Adrenal gland (tissue), 19 donors: Measurements from ENCODE around the gene C15orf39. TPM values are rescaled to one million over a fixed set of nuclear protein-coding genes. Genes with fewer than 3 reads are reported as not detected.
A peak's percentile ranks its signal among the peaks of the same experiment; 100 is the strongest.

Experiments
- DNase-seq, 7 donors: peaks; one replicate each; pipeline ENCODE4 v3.0.0-alpha.2; 2019 to 2020
- H3K27ac ChIP-seq, 5 donors: fragments of 200-600 bp; sonication (generic) in 4 of 5; 1 replicate in 3 of 5; 2 replicates in 2 of 5; pipeline versions ENCODE4 v1.5.1 to v1.8.0; 2016 to 2020; ENCODE audit warnings: mild to moderate bottlenecking in 1 of 5
- H3K27me3 ChIP-seq: fragments of 200-600 bp; 2 replicates; pipeline ENCODE4 v1.8.0; 2021
- H3K36me3 ChIP-seq, 2 donors: fragments of 200-600 bp; replicated peaks in 1 of 2; 1 replicate in 1 of 2; 2 replicates in 1 of 2; pipeline versions ENCODE4 v1.5.1 to v1.8.0; 2018 to 2022
- H3K4me1 ChIP-seq, 2 donors: fragments of 200-600 bp; replicated peaks in 1 of 2; 1 replicate in 1 of 2; 2 replicates in 1 of 2; pipeline versions ENCODE4 v1.5.1 to v1.8.0; 2018 to 2021
- H3K4me3 ChIP-seq, 4 donors: fragments of 200-600 bp; sonication (generic) in 3 of 4; one replicate each; pipeline ENCODE4 v1.5.1; 2016 to 2018
- H3K9me3 ChIP-seq, 3 donors: fragments of 200-600 bp; sonication (generic) in 1 of 3; replicated peaks in 1 of 3; 1 replicate in 2 of 3; 2 replicates in 1 of 3; pipeline versions ENCODE4 v1.5.1 to v1.8.0; 2016 to 2021
- POLR2A ChIP-seq, 2 donors: fragments of 450-650 bp; IDR thresholded peaks; one replicate each; pipeline ENCODE4 v1.6.1; 2017; ENCODE audit warnings: antibody characterized with exemption in 2 of 2, mild to moderate bottlenecking in 2 of 2, moderate library complexity in 1 of 2
- WGBS, 4 donors: extraction: QIAGEN DNeasy Blood & Tissue Kit in 2 of 4; methylation state at CpG; one replicate each; pipeline versions ENCODE4 v1.1.5 to v1.1.7; 2013 to 2017; 5-methylcytosine and 5-hydroxymethylcytosine counted together
- intact Hi-C, 2 donors: fragments of 100-400 bp; cut with DNase I; formaldehyde crosslinking; loops; one replicate each; pipeline versions ENCODE4 v1.14.1 to v1.15.0; 2022 to 2023
- long read RNA-seq, 10 donors: library from polyadenylated mRNA in 3 of 10; unstranded in 2 of 10; stranded (forward) in 1 of 10; transcript quantifications; one replicate each; pipeline ENCODE4 v2.0.0 and lab custom pipeline, GENCODE V29; 2021 to 2026
- polyA plus RNA-seq, 3 donors: library from polyadenylated mRNA; stranded (reverse); fragments of 200-250 nt in 2 of 3; fragments of 350-450 nt in 1 of 3; fragmentation: Illumina TruSeq in 1 of 3; extraction: RNeasy Lipid Tissue Mini Kit (QIAGEN cat#74804) in 1 of 3; gene quantifications; one replicate each; pipeline ENCODE4 v1.2.3, GENCODE V29; 2013 to 2014
- total RNA-seq, 9 donors: library from RNA; depleted of rRNA in 4 of 9; stranded (reverse); fragments of >200 nt in 4 of 9; fragments of 120-200 nt in 1 of 9; fragmentation: NEBNext Ultra II Directional in 1 of 9; extraction: Animal tissue kit (Norgen Biotek cat#: 25700) in 1 of 9; gene quantifications; one replicate each; pipeline versions ENCODE4 v1.1.0 to v1.2.4, GENCODE V29; 2013 to 2023
- TF ChIP-seq, protein P1 (sequence below), 6 experiments: fragments of 450-650 bp in 4 of 6; fragments of 200-600 bp in 2 of 6; sonication (generic) in 1 of 6; IDR thresholded peaks; 1 replicate in 5 of 6; 2 replicates in 1 of 6; pipeline versions ENCODE4 v1.5.1 to v1.8.0; 2016 to 2021; ENCODE audit warnings: antibody characterized with exemption in 6 of 6, mild to moderate bottlenecking in 2 of 6, moderate library complexity in 1 of 6
- donor health status: healthy with polysubstance abuse.
- donor health status: Bipolar disorder and iron deficiency.
- donor health status: DM: yes; HTN: yes; CAD: no.
- donor health status: DM: no; HTN: no; CAD: no.
- donor health status: DM: no; HTN: no; CAD: no.
- donor health status: DM: yes; HTN: yes; CAD: no.

The C15orf39 gene
- total RNA-seq (10 to 100 TPM; 10.5 to 50.6 (median 31.5) TPM), polyA plus RNA-seq (10 to 100 TPM in 2 of 3 donors, 1 to 10 TPM in 1; 5.6 to 14.2 (median 12.4) TPM)
- long read RNA-seq, donor 1, full-length matches to known transcripts: 14 of 26 reads
- long read RNA-seq, donor 1, partial matches to known transcripts: 12 of 26 reads
- long read RNA-seq, donor 1, other reads (novel, unspliced or antisense): 0 of 26 reads
- long read RNA-seq, donor 2, full-length matches to known transcripts: 24 of 42 reads
- long read RNA-seq, donor 2, partial matches to known transcripts: 18 of 42 reads
- long read RNA-seq, donor 2, other reads (novel, unspliced or antisense): 0 of 42 reads
- long read RNA-seq, donor 3, full-length matches to known transcripts: 29 of 51 reads
- long read RNA-seq, donor 3, partial matches to known transcripts: 22 of 51 reads
- long read RNA-seq, donor 3, other reads (novel, unspliced or antisense): 0 of 51 reads
- long read RNA-seq, donor 4, partial matches to known transcripts: 1 of 3 reads
- long read RNA-seq, donor 4, other reads (novel, unspliced or antisense): 2 of 3 reads
- long read RNA-seq, donor 5, full-length matches to known transcripts: 11 of 31 reads
- long read RNA-seq, donor 5, partial matches to known transcripts: 13 of 31 reads
- long read RNA-seq, donor 5, other reads (novel, unspliced or antisense): 7 of 31 reads
- long read RNA-seq, donor 6, full-length matches to known transcripts: 1 of 1 reads
- long read RNA-seq, donor 6, partial matches to known transcripts: 0 of 1 reads
- long read RNA-seq, donor 6, other reads (novel, unspliced or antisense): 0 of 1 reads
- long read RNA-seq, donor 7, full-length matches to known transcripts: 16 of 28 reads
- long read RNA-seq, donor 7, partial matches to known transcripts: 12 of 28 reads
- long read RNA-seq, donor 7, other reads (novel, unspliced or antisense): 0 of 28 reads
- long read RNA-seq, donor 8, full-length matches to known transcripts: 21 of 51 reads
- long read RNA-seq, donor 8, partial matches to known transcripts: 30 of 51 reads
- long read RNA-seq, donor 8, other reads (novel, unspliced or antisense): 0 of 51 reads
- long read RNA-seq, donor 9, full-length matches to known transcripts: 12 of 24 reads
- long read RNA-seq, donor 9, partial matches to known transcripts: 12 of 24 reads
- long read RNA-seq, donor 9, other reads (novel, unspliced or antisense): 0 of 24 reads
- long read RNA-seq, donor 10, full-length matches to known transcripts: 12 of 32 reads
- long read RNA-seq, donor 10, partial matches to known transcripts: 20 of 32 reads
- long read RNA-seq, donor 10, other reads (novel, unspliced or antisense): 0 of 32 reads

GRCh38 chr15:75201616-75202250 lies at the start of gene C15orf39:
C15orf39 (plus strand) TSS chr15:75201882; CDS start chr15:75206049, 4,167 bp downstream.
- peak; percentile 67 to 84 (median 76) for DNase-seq
- 0% methylated on average over 15 to 84 of the region's 84 CpGs; no CpG with 5 or more reads in 1 of the 4 donors for WGBS, 4 donors
- TF ChIP-seq, protein P1, sequence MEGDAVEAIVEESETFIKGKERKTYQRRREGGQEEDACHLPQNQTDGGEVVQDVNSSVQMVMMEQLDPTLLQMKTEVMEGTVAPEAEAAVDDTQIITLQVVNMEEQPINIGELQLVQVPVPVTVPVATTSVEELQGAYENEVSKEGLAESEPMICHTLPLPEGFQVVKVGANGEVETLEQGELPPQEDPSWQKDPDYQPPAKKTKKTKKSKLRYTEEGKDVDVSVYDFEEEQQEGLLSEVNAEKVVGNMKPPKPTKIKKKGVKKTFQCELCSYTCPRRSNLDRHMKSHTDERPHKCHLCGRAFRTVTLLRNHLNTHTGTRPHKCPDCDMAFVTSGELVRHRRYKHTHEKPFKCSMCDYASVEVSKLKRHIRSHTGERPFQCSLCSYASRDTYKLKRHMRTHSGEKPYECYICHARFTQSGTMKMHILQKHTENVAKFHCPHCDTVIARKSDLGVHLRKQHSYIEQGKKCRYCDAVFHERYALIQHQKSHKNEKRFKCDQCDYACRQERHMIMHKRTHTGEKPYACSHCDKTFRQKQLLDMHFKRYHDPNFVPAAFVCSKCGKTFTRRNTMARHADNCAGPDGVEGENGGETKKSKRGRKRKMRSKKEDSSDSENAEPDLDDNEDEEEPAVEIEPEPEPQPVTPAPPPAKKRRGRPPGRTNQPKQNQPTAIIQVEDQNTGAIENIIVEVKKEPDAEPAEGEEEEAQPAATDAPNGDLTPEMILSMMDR (IDR thresholded peaks at IDR 0.05): peak in 4 of 6 experiments; percentile 52 to 97 (median 96)
- TF ChIP-seq POLR2A (IDR thresholded peaks at IDR 0.05): peak; percentile 82 to 88

DNA sequence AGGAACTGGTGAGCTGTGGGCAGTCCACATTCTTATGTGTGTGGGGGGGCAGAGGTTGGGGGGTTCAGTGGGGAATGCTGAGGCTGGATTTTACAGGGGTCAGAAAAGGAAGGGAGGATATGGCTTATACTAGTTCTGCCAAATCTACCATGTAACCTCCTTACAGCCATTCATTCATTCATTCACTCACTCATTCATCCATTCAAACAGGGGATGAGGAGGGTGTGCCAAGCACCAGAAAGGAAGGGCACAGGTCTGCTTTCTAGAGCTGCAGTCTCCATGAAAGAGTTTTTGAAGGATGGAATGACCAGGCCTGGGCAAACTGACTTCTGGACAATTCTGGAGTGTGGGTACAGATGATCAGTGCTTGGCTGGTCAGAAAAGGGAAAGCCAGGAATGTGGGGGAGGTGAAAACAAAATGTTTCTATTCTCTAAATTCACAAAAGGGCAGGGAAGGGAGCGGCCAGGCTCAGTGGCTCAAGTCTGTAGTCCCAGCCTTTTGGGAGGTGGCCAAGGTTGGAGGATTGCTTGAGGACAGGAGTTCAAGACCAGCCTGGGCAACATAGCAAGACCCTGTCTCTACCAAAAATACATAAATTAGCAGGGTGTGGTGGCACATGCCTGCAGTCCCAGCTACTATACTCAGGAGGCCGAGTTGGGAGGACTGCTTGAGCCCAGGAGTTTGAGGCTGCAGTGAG lies 49.2 kb upstream of the C15orf39 start:
- Histone ChIP-seq H3K36me3 (no peaks in the 10 kb centered on the region), H3K4me1 (no peaks in the 10 kb centered on the region), H3K27me3 (no peaks in the 10 kb centered on the region), H3K9me3 (no peaks in the 10 kb centered on the region), H3K27ac (no peak overlapping the region), H3K4me3 (no peak overlapping the region)
- intact Hi-C loops: no loop called here
- TF ChIP-seq, protein P1 (IDR thresholded peaks at IDR 0.05): no peak
- TF ChIP-seq POLR2A (IDR thresholded peaks at IDR 0.05): no peak
- WGBS, 4 donors: 70 to 98% (median 93%) methylated on average over 1 to 2 of the region's 2 CpGs
- DNase-seq: no peak

More at GRCh38 chr15:75201616-75202250, at the start of gene C15orf39:
- Histone ChIP-seq H3K4me3 (peak within 1 kb of the TSS; percentile 32 to 98 (median 80)), H3K36me3 (peaks cover 0 to 8% of the 10 kb centered on the region in 2 donors), H3K27ac (peak within 1 kb of the TSS; percentile 92 to 99 (median 95)), H3K4me1 (peaks cover 29 to 47% of the 10 kb centered on the region in 2 donors), H3K9me3 (no peaks in the 10 kb centered on the region), H3K27me3 (no peaks in the 10 kb centered on the region)
- intact Hi-C loops: loop anchor here (5.0 kb wide), 3 partner anchors 69 to 159 kb away; no protein-coding TSS in a partner anchor

GRCh38 chr15:75153087-75153486 lies 48.6 kb upstream of the C15orf39 start:
- TF ChIP-seq, protein P1 (IDR thresholded peaks at IDR 0.05): no peak
- TF ChIP-seq POLR2A (IDR thresholded peaks at IDR 0.05): no peak
- 61 to 83% (median 65%) methylated on average over 4 of the region's 4 CpGs for WGBS, 4 donors
- Histone ChIP-seq H3K4me1 (no peaks in the 10 kb centered on the region), H3K36me3 (no peaks in the 10 kb centered on the region), H3K9me3 (no peaks in the 10 kb centered on the region), H3K27ac (no peak overlapping the region), H3K27me3 (no peaks in the 10 kb centered on the region), H3K4me3 (no peak overlapping the region)
- intact Hi-C loops: no loop called here
- DNase-seq: peak in 6 of 7 donors; percentile 33 to 67 (median 60)
